ENCODE data around the gene SOX18. TPM values are rescaled to one million over a fixed set of nuclear protein-coding genes. Genes with fewer than 3 reads are reported as not detected.
A peak's percentile ranks its signal among the peaks of the same experiment; 100 is the strongest.

Gene SOX18
- total and polyA plus RNA-seq, 2 of the 13 experiments (the other 11 are each of a cell fraction or from before 2014, with no cell fraction given), result 1.6 to 1.9 TPM

DNA sequence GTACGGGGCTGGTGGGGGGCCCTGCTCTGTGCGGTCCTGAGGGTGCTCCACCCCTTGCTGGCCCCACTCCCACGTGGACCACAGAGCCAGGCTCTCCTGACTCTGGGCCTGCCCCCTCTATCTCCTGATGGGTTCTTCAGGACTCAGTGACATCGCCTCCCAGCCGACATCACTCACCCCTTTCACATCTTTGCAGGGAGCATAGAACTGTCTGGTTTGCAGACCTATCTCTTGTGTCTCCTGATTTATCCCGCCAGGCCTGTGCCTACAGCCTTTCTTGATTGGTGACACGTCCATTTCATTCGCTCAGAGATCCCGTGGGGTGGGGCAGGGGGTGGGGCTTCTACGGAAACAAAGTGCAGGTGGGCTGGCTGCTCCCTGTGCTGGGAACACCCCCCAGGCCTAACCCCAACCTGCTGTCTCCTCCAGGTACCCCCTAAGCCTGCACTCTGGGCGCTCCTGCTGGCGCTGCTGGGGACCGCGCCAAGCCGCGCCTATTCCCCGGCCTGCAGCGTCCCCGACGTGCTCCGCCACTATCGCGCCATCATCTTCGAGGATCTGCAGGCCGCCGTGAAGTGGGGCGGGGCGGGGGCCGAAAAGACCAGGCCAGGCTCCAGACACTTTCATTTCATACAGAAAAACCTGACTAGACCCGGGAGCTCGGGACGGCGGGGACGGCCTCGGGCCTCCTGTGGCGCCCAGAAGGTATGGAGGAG is 11.8 kb downstream of the SOX18 start (continued):
- TF ChIP-seq TBX2 (CRISPR knock-in tag; IDR thresholded peaks at IDR 0.05; ENCODE audit: borderline replicate concordance) (no peak), ATM (IDR thresholded peaks at IDR 0.05; ENCODE audit: borderline replicate concordance) (no peak), U2AF2 (IDR thresholded peaks at IDR 0.05; ENCODE audit: low read depth, low read length) (no peak), MEIS2 (CRISPR knock-in tag; IDR thresholded peaks at IDR 0.05) (no peak; the same call in 1 of the 2 replicates), ZMYM3 (CRISPR knock-in tag; IDR thresholded peaks at IDR 0.05) (no peak), MAF1 (CRISPR knock-in tag; IDR thresholded peaks at IDR 0.05; ENCODE audit: borderline replicate concordance) (0 out of 2 replicates have a peak, but pooled peaks have one; percentile 21), SALL1 (CRISPR knock-in tag; IDR thresholded peaks at IDR 0.05) (no peak), ONECUT2 (CRISPR knock-in tag; IDR thresholded peaks at IDR 0.05) (no peak), XBP1 (CRISPR knock-in tag; IDR thresholded peaks at IDR 0.05) (no peak), SALL2 (CRISPR knock-in tag; IDR thresholded peaks at IDR 0.05) (peak; percentile 52; the same call in 1 of the 2 replicates)
- TF ChIP-seq, protein P1, sequence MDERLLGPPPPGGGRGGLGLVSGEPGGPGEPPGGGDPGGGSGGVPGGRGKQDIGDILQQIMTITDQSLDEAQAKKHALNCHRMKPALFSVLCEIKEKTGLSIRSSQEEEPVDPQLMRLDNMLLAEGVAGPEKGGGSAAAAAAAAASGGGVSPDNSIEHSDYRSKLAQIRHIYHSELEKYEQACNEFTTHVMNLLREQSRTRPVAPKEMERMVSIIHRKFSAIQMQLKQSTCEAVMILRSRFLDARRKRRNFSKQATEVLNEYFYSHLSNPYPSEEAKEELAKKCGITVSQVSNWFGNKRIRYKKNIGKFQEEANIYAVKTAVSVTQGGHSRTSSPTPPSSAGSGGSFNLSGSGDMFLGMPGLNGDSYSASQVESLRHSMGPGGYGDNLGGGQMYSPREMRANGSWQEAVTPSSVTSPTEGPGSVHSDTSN (CRISPR knock-in tag; IDR thresholded peaks at IDR 0.05), result no peak
- TF ChIP-seq, protein P2, sequence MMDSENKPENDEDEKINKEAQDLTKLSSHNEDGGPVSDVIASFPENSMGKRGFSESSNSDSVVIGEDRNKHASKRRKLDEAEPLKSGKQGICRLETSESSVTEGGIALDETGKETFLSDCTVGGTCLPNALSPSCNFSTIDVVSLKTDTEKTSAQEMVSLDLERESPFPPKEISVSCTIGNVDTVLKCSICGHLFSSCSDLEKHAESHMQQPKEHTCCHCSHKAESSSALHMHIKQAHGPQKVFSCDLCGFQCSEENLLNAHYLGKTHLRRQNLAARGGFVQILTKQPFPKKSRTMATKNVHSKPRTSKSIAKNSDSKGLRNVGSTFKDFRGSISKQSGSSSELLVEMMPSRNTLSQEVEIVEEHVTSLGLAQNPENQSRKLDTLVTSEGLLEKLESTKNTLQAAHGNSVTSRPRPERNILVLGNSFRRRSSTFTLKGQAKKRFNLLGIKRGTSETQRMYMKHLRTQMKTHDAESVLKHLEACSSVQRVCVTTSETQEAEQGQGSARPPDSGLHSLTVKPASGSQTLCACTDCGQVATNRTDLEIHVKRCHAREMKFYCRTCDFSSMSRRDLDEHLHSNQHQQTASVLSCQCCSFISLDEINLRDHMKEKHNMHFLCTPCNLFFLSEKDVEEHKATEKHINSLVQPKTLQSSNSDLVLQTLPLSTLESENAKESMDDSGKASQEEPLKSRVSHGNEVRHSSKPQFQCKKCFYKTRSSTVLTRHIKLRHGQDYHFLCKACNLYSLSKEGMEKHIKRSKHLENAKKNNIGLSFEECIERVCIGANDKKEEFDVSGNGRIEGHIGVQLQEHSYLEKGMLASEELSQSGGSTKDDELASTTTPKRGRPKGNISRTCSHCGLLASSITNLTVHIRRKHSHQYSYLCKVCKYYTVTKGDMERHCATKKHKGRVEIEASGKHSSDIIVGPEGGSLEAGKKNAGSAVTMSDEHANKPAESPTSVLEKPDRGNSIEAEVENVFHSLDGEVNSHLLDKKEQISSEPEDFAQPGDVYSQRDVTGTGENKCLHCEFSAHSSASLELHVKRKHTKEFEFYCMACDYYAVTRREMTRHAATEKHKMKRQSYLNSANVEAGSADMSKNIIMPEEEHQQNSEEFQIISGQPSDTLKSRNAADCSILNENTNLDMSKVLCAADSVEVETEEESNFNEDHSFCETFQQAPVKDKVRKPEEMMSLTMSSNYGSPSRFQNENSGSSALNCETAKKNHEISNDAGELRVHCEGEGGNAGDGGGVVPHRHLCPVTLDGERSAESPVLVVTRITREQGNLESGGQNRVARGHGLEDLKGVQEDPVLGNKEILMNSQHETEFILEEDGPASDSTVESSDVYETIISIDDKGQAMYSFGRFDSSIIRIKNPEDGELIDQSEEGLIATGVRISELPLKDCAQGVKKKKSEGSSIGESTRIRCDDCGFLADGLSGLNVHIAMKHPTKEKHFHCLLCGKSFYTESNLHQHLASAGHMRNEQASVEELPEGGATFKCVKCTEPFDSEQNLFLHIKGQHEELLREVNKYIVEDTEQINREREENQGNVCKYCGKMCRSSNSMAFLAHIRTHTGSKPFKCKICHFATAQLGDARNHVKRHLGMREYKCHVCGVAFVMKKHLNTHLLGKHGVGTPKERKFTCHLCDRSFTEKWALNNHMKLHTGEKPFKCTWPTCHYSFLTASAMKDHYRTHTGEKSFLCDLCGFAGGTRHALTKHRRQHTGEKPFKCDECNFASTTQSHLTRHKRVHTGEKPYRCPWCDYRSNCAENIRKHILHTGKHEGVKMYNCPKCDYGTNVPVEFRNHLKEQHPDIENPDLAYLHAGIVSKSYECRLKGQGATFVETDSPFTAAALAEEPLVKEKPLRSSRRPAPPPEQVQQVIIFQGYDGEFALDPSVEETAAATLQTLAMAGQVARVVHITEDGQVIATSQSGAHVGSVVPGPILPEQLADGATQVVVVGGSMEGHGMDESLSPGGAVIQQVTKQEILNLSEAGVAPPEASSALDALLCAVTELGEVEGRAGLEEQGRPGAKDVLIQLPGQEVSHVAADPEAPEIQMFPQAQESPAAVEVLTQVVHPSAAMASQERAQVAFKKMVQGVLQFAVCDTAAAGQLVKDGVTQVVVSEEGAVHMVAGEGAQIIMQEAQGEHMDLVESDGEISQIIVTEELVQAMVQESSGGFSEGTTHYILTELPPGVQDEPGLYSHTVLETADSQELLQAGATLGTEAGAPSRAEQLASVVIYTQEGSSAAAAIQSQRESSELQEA (CRISPR knock-in tag; IDR thresholded peaks at IDR 0.05; ENCODE audit: not compliant biosample characterization), result no peak
- TF ChIP-seq, protein P3, sequence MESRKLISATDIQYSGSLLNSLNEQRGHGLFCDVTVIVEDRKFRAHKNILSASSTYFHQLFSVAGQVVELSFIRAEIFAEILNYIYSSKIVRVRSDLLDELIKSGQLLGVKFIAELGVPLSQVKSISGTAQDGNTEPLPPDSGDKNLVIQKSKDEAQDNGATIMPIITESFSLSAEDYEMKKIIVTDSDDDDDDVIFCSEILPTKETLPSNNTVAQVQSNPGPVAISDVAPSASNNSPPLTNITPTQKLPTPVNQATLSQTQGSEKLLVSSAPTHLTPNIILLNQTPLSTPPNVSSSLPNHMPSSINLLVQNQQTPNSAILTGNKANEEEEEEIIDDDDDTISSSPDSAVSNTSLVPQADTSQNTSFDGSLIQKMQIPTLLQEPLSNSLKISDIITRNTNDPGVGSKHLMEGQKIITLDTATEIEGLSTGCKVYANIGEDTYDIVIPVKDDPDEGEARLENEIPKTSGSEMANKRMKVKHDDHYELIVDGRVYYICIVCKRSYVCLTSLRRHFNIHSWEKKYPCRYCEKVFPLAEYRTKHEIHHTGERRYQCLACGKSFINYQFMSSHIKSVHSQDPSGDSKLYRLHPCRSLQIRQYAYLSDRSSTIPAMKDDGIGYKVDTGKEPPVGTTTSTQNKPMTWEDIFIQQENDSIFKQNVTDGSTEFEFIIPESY (CRISPR knock-in tag; IDR thresholded peaks at IDR 0.05), result peak; percentile 48; the same call in 1 of the 2 replicates
- TF ChIP-seq, protein P4, sequence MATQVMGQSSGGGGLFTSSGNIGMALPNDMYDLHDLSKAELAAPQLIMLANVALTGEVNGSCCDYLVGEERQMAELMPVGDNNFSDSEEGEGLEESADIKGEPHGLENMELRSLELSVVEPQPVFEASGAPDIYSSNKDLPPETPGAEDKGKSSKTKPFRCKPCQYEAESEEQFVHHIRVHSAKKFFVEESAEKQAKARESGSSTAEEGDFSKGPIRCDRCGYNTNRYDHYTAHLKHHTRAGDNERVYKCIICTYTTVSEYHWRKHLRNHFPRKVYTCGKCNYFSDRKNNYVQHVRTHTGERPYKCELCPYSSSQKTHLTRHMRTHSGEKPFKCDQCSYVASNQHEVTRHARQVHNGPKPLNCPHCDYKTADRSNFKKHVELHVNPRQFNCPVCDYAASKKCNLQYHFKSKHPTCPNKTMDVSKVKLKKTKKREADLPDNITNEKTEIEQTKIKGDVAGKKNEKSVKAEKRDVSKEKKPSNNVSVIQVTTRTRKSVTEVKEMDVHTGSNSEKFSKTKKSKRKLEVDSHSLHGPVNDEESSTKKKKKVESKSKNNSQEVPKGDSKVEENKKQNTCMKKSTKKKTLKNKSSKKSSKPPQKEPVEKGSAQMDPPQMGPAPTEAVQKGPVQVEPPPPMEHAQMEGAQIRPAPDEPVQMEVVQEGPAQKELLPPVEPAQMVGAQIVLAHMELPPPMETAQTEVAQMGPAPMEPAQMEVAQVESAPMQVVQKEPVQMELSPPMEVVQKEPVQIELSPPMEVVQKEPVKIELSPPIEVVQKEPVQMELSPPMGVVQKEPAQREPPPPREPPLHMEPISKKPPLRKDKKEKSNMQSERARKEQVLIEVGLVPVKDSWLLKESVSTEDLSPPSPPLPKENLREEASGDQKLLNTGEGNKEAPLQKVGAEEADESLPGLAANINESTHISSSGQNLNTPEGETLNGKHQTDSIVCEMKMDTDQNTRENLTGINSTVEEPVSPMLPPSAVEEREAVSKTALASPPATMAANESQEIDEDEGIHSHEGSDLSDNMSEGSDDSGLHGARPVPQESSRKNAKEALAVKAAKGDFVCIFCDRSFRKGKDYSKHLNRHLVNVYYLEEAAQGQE (IDR thresholded peaks at IDR 0.05; ENCODE audit: borderline replicate concordance in 1 of 2, low read depth in 1 of 2, low read length in 2 of 2), result no peak

Measured in HepG2 (cell line).